ENCODE data around the gene EPHA7. TPM values are rescaled to one million over a fixed set of nuclear protein-coding genes. Genes with fewer than 3 reads are reported as not detected.

Gene EPHA7
- polyA plus RNA-seq, 1 donor (not counting 4 experiments of a cell fraction or from before 2014, with no cell fraction given) = not detected

- no peak overlapping the region for H3K27ac ChIP-seq (ENCODE audit: control insufficient read depth, insufficient read depth, low read length)
- H3K9ac ChIP-seq (ENCODE audit: control insufficient read depth, extremely low read depth, insufficient read depth, low read length) = no peak overlapping the region
- no peak overlapping the region for H2AFZ ChIP-seq (ENCODE audit: control insufficient read depth, low read length)
- DNase-seq (ENCODE audit: low read depth, low spot score) = no peak
- no peaks in the 10 kb centered on the region for H3K79me2 ChIP-seq (ENCODE audit: control insufficient read depth, insufficient read depth, low read length)
- no peak for FAIRE-seq
- TF ChIP-seq EZH2 (IDR thresholded peaks at IDR 0.05; ENCODE audit: low read length) = no peak
- TF ChIP-seq, protein P1, sequence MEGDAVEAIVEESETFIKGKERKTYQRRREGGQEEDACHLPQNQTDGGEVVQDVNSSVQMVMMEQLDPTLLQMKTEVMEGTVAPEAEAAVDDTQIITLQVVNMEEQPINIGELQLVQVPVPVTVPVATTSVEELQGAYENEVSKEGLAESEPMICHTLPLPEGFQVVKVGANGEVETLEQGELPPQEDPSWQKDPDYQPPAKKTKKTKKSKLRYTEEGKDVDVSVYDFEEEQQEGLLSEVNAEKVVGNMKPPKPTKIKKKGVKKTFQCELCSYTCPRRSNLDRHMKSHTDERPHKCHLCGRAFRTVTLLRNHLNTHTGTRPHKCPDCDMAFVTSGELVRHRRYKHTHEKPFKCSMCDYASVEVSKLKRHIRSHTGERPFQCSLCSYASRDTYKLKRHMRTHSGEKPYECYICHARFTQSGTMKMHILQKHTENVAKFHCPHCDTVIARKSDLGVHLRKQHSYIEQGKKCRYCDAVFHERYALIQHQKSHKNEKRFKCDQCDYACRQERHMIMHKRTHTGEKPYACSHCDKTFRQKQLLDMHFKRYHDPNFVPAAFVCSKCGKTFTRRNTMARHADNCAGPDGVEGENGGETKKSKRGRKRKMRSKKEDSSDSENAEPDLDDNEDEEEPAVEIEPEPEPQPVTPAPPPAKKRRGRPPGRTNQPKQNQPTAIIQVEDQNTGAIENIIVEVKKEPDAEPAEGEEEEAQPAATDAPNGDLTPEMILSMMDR (optimal IDR thresholded peaks at IDR 0.05 in 1 of 3, IDR thresholded peaks at IDR 0.05 in 1 of 3, conservative IDR thresholded peaks at IDR 0.05 in 1 of 3; ENCODE audit: extremely low read depth in 1 of 3, insufficient read depth in 2 of 3, low read length in 3 of 3) = no peak
- no peaks in the 10 kb centered on the region for H3K27me3 ChIP-seq (ENCODE audit: control insufficient read depth, extremely low read depth, insufficient read depth, low read length)
- no peaks in the 10 kb centered on the region for H3K9me3 ChIP-seq (ENCODE audit: control insufficient read depth, low read depth, low read length)
- no peak overlapping the region for H3K4me2 ChIP-seq (ENCODE audit: control insufficient read depth, extremely low read depth, insufficient read depth, low read depth, low read length)
- no peak overlapping the region for H3K4me3 ChIP-seq (ENCODE audit: control insufficient read depth in 2 of 3, extremely low read depth in 1 of 3, insufficient read depth in 2 of 3, low read depth in 1 of 3, low read length in 3 of 3)
- no peaks in the 10 kb centered on the region for H4K20me1 ChIP-seq (ENCODE audit: control insufficient read depth, extremely low read depth, insufficient read depth, low read length)
- no peaks in the 10 kb centered on the region for H3K9me1 ChIP-seq (ENCODE audit: control insufficient read depth, extremely low read depth, insufficient read depth, low read length)
- H3K4me1 ChIP-seq (ENCODE audit: control insufficient read depth, extremely low read depth, insufficient read depth, low read length) = no peaks in the 10 kb centered on the region
- dilution Hi-C loops (cut with MboI; ENCODE audit: extremely low pct_ligation_motif_present, low sequenced_read_pairs) = no loop called here
- no peaks in the 10 kb centered on the region for H3K36me3 ChIP-seq (ENCODE audit: control insufficient read depth in 2 of 2, extremely low read depth in 1 of 2, insufficient read depth in 2 of 2, low read length in 2 of 2)
Observed at GRCh38 chr6:93322651-93323050, 96.7 kb downstream of the EPHA7 start.

GRCh38 chr6:93319304-93319703, 100.1 kb downstream of the EPHA7 start:
- no peak for DNase-seq (ENCODE audit: low read depth, low spot score)
- Histone ChIP-seq H3K9me3 (ENCODE audit: control insufficient read depth, low read depth, low read length) (no peaks in the 10 kb centered on the region), H3K27me3 (ENCODE audit: control insufficient read depth, extremely low read depth, insufficient read depth, low read length) (no peaks in the 10 kb centered on the region), H3K9me1 (ENCODE audit: control insufficient read depth, extremely low read depth, insufficient read depth, low read length) (no peaks in the 10 kb centered on the region), H3K27ac (ENCODE audit: control insufficient read depth, insufficient read depth, low read length) (no peak overlapping the region), H2AFZ (ENCODE audit: control insufficient read depth, low read length) (no peak overlapping the region), H3K9ac (ENCODE audit: control insufficient read depth, extremely low read depth, insufficient read depth, low read length) (no peak overlapping the region), H3K4me1 (ENCODE audit: control insufficient read depth, extremely low read depth, insufficient read depth, low read length) (no peaks in the 10 kb centered on the region), H4K20me1 (ENCODE audit: control insufficient read depth, extremely low read depth, insufficient read depth, low read length) (no peaks in the 10 kb centered on the region), H3K36me3 (ENCODE audit: control insufficient read depth in 2 of 2, extremely low read depth in 1 of 2, insufficient read depth in 2 of 2, low read length in 2 of 2) (no peaks in the 10 kb centered on the region), H3K4me3 (ENCODE audit: control insufficient read depth in 2 of 3, extremely low read depth in 1 of 3, insufficient read depth in 2 of 3, low read depth in 1 of 3, low read length in 3 of 3) (no peak overlapping the region), H3K79me2 (ENCODE audit: control insufficient read depth, insufficient read depth, low read length) (no peaks in the 10 kb centered on the region), H3K4me2 (ENCODE audit: control insufficient read depth, extremely low read depth, insufficient read depth, low read depth, low read length) (no peak overlapping the region)
- FAIRE-seq = no peak
- dilution Hi-C loops (cut with MboI; ENCODE audit: extremely low pct_ligation_motif_present, low sequenced_read_pairs) = no loop called here
- TF ChIP-seq, protein P1 (optimal IDR thresholded peaks at IDR 0.05 in 1 of 3, IDR thresholded peaks at IDR 0.05 in 1 of 3, conservative IDR thresholded peaks at IDR 0.05 in 1 of 3; ENCODE audit: extremely low read depth in 1 of 3, insufficient read depth in 2 of 3, low read length in 3 of 3) = no peak
- TF ChIP-seq EZH2 (IDR thresholded peaks at IDR 0.05; ENCODE audit: low read length) = no peak

All from keratinocyte (primary cell).